Neural crest cell (in vitro differentiated cells): ENCODE measurements around the gene FSCN2. TPM values are rescaled to one million over a fixed set of nuclear protein-coding genes. Genes with fewer than 3 reads are reported as not detected.

Source experiments
- DNase-seq: peaks from one replicate; pipeline ENCODE4 v3.0.0; 2021; ENCODE audit warnings: low read depth, mixed read lengths, low spot score
- H3K27ac Mint-ChIP-seq: one replicate; pipeline ENCODE4 v1.8.0; 2021; ENCODE audit warnings: mild to moderate bottlenecking, mixed read lengths; ENCODE audit not compliant: unreplicated experiment
- H3K27me3 Mint-ChIP-seq: 2 replicates; pipeline ENCODE4 v1.8.0; 2021; ENCODE audit warnings: low read depth, mild to moderate bottlenecking, mixed read lengths
- H3K36me3 Mint-ChIP-seq: 2 replicates; pipeline ENCODE4 v1.8.0; 2021; ENCODE audit warnings: low read depth, mild to moderate bottlenecking, mixed read lengths
- H3K4me1 Mint-ChIP-seq: 2 replicates; pipeline ENCODE4 v1.8.0; 2021; ENCODE audit warnings: mixed read lengths
- H3K4me3 Mint-ChIP-seq: one replicate; pipeline ENCODE4 v1.8.0; 2021; ENCODE audit warnings: mild to moderate bottlenecking, mixed read lengths
- H3K9me3 Mint-ChIP-seq: 2 replicates; pipeline ENCODE4 v1.8.0; 2021; ENCODE audit warnings: mixed read lengths
- total RNA-seq: library from RNA; stranded (reverse); gene quantifications from 2 replicates; pipeline ENCODE4 v1.2.1, GENCODE V29; 2021
- TF ChIP-seq, protein P1 (sequence below): fragments of 200-600 bp; sonication (generic); conservative IDR thresholded peaks from 2 replicates; pipeline ENCODE4 v1.5.0; 2021; ENCODE audit warnings: antibody characterized with exemption, mild to moderate bottlenecking

FSCN2 gene
- total RNA-seq, 1 donor from 2014 or later = 0.56 TPM

DNA sequence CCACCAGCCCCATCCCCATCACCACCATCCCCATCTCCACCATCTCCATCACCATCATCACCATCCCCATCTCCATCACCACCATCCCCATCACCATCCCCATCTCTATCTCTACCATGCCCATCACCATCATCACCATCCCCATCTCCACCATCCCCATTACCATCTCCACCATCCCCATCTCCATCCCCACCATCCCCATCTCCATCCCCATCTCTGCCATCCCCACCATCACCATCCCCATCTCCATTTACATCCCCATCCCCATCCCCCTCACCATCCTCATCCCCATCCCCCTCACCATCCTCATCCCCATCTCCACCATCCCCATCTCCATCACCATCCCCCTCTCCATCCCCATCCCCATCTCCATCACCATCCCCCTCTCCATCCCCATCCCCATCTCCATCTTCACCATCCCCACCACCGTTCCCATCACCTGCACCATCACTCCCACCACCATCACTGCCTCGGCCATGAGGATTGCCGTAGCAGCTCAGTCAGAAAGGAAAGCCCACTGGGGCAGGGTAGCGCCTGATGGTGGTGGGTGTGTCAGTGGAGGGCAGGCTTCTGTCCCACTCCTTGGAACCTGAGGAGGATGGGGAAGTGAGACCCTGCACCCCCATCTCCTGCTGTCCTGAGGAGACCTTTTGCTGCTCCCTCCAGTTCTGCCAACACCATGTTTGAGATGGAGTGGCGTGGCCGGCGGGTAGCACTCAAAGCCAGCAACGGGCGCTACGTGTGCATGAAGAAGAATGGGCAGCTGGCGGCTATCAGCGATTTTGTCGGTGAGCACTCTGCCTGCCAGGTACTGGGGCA lies 7.5 kb downstream of the FSCN2 start:
- H3K36me3 Mint-ChIP-seq = no peaks in the 10 kb centered on the region
- H3K4me3 Mint-ChIP-seq = no peak overlapping the region
- peaks cover 34% of the 10 kb centered on the region for H3K27me3 Mint-ChIP-seq
- H3K9me3 Mint-ChIP-seq = peaks cover 3% of the 10 kb centered on the region
- H3K4me1 Mint-ChIP-seq = peaks cover 8% of the 10 kb centered on the region
- no peak overlapping the region for H3K27ac Mint-ChIP-seq
- TF ChIP-seq, protein P1, sequence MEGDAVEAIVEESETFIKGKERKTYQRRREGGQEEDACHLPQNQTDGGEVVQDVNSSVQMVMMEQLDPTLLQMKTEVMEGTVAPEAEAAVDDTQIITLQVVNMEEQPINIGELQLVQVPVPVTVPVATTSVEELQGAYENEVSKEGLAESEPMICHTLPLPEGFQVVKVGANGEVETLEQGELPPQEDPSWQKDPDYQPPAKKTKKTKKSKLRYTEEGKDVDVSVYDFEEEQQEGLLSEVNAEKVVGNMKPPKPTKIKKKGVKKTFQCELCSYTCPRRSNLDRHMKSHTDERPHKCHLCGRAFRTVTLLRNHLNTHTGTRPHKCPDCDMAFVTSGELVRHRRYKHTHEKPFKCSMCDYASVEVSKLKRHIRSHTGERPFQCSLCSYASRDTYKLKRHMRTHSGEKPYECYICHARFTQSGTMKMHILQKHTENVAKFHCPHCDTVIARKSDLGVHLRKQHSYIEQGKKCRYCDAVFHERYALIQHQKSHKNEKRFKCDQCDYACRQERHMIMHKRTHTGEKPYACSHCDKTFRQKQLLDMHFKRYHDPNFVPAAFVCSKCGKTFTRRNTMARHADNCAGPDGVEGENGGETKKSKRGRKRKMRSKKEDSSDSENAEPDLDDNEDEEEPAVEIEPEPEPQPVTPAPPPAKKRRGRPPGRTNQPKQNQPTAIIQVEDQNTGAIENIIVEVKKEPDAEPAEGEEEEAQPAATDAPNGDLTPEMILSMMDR = no peak
- no peak for DNase-seq

DNA sequence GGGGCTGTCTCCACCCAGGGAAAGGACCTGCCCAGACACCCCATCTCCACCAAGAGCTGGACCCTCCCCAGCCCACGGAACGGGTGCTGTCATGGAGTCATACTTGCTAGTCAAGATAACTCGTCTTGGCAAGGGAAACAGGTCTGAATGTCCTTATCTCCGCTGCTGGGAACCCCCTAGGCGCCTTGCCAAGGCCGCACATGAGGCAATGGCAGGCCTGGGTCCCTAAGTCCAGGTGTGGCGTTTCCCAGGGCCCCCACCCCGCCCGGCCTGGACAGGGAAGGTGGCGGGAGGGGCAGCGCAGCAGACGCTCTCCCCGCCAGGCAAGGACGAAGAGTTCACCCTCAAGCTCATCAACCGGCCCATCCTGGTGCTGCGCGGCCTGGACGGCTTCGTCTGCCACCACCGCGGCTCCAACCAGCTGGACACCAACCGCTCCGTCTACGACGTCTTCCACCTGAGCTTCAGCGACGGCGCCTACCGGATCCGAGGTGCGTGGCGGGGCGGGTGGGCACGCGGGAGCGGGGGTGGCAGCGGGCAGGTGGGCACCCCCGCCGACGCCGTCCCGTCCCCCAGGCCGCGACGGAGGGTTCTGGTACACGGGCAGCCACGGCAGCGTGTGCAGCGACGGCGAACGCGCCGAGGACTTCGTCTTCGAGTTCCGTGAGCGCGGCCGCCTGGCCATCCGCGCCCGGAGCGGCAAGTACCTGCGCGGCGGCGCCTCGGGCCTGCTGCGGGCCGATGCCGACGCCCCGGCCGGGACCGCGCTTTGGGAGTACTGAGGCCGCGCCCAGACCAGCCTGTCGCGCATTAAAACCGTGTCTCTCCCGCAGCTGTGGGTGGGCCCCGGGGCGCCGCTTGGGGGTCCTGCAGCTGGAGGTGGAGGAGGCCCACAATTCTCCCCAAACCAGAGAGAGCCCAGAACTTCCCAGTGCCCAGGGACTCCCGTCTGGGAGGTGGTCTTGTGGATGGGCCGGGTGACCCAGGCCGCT lies 8.4 kb downstream of the FSCN2 start:
- peaks cover 8% of the 10 kb centered on the region for H3K4me1 Mint-ChIP-seq
- no peaks in the 10 kb centered on the region for H3K36me3 Mint-ChIP-seq
- H3K9me3 Mint-ChIP-seq = peaks cover 3% of the 10 kb centered on the region

DNA sequence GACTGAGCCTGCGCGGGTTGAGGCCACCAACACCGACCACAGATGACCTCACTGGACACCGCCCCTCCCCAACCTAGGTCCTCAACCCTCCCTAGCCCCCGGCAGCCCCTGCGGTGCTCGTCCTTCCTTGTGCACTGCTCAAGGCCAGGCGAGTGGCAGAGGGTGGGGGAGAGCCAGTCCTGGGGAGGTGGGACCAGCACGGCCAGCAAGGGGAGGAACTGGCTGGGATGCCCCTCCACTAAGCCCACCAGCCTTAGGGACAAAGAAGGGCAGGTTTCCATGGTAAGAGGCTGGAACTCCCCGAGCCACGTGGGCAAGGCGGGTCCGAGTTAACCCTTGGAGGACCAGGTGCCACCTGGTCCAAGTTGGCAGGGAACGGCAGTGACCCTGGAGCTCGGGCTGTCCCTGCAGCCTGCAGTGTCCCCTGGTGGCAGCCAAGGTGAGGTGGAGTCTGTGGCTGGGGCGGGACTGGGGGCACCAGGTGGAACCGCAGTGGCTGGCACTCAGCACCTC lies 9.2 kb downstream of the FSCN2 start:
- no peak for DNase-seq
- H3K36me3 Mint-ChIP-seq = no peaks in the 10 kb centered on the region
- peaks cover 3% of the 10 kb centered on the region for H3K9me3 Mint-ChIP-seq
- TF ChIP-seq, protein P1 = peak; percentile 65
- peaks cover 8% of the 10 kb centered on the region for H3K4me1 Mint-ChIP-seq
- no peak overlapping the region for H3K27ac Mint-ChIP-seq
- no peak overlapping the region for H3K4me3 Mint-ChIP-seq
- H3K27me3 Mint-ChIP-seq = peaks cover 34% of the 10 kb centered on the region

More for the DNA sequence above, 8.4 kb downstream of the FSCN2 start:
- Mint-ChIP-seq H3K27ac (no peak overlapping the region), H3K27me3 (peaks cover 34% of the 10 kb centered on the region), H3K4me3 (no peak overlapping the region)
- DNase-seq = no peak
- TF ChIP-seq, protein P1 = no peak

DNA sequence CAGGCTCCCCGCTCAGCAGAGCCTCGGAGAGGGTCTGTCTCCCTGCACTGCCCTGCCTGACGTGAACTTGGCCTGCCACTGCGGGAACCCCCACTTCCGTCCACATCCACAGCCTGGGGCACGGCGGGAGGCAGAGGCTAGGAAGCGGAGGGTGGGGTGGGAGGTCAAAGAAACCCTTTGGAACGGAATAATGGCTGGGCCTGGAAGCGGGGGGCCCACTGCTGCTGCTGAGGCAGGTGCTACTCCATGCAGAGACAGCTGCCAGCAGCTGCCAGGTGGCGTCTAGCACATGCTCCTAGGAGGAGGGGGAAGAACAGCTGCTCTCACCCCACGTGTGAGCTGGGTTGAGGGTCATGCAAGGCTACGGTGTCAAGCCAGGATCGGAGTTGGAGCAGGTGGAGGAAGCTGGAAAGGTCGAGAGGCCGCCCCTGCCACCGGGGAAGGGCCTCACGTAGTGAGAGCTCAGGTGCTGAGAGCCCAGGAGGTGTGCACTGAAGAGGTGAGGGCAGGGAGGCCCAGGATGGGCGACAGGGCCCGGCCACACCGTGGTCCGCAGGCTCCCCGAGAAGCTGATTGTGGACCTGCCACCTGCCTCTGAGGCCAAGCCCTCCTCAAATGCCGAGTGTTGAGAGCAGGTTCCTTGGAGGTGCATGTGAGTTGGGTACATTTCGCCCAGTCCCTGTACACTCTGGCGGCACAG lies 9.8 kb downstream of the FSCN2 start:
- peaks cover 3% of the 10 kb centered on the region for H3K9me3 Mint-ChIP-seq
- H3K27me3 Mint-ChIP-seq = peaks cover 34% of the 10 kb centered on the region
- TF ChIP-seq, protein P1 = no peak
- H3K4me1 Mint-ChIP-seq = peaks cover 8% of the 10 kb centered on the region
- no peak overlapping the region for H3K27ac Mint-ChIP-seq
- no peak for DNase-seq
- H3K36me3 Mint-ChIP-seq = no peaks in the 10 kb centered on the region
- H3K4me3 Mint-ChIP-seq = peak overlapping the region; percentile 80
